Stimulated activated CD8-positive, alpha-beta memory T cell treated with anti-CD3 and anti-CD28 coated beads, Interleukin-12 subunit alpha, Interleukin-12 subunit beta, amount 100 ng/mL, for 24 hours (primary cell): ENCODE measurements around the gene DLG2.
"Not testable (repeated sequence)": the region's sequence is repeated elsewhere in the genome, so short reads cannot be mapped to it uniquely, and the experiment has no call there.

ENCODE experiments used
- DNase-seq: peaks from one replicate; pipeline ENCODE4 v3.0.0-alpha.2; 2020; ENCODE audit errors: extremely low read depth

DLG2 gene

DNA sequence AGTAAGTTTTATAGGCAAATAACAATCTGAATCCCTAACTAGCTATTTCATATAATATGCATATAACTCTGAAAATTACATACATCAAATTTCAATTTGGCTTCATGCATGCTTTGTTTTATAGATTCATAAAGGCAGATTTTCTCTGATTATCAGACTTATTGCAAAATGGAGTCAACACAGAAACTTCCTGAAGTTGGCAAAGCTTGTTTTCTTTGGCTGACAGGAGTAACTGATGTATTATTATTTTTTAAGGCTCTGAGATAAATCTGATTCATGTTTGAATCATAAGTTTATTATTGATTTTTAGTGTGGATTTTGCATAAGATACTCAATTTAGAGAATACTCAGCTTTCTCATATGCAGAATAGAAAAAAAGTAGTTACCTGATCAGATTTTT, 1984.6 kb downstream of the DLG2 start:
- DNase-seq: no peak

DNA sequence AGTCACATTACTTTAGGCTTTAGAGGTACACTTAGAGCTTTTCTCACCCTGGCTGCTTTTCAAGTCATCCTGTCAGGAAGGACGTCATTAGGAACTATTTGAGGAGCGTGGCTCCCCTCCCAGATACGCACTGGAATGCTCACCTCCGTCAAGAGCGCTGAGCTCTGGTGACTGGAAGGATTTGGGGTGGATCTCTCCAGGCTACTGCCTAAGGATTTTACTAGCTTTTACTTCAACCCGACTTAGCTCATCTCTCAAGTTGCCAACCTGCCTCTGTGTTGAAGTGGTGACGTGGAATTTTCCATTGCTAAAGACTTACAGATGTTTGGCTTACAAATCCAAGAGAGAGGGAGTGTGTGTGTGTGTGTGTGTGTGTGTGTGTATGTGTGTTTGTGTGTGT, 1985.6 kb downstream of the DLG2 start:
- DNase-seq: no peak

DNA sequence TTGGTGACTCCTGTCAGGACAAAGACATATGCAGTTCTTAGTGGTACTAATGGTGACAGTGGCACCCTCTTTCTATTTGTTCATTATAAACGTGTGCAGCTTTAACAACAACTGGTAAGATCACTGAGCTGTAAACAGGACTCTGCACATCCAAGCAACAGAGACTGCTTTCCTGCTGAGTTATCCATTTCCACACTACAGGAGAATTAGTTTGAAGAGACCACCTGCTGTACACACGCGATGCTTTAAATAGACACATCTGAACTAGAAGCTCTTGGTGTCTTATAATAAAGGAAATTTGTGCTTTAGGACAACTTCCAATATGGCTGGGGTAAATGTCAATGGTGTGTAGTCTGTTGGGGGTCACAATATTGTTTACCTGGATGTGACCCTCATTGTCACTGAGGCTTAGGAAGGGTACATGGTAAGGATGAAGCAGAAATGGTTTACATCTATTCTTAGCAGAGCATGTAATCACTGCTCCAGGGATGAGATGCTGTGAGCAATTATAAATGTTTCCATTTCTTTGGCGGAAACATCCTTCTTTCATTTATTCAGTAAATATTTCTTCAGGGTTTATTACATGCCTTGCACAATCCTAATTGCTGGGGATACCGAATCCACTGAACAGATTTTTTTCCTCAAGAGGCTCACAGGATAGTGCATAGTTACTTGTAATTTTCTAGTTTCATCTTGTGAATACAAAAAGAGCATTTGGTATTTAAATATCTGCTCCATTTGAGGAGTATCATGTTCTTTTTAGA, 1987.0 kb downstream of the DLG2 start:
- DNase-seq: no peak

DNA sequence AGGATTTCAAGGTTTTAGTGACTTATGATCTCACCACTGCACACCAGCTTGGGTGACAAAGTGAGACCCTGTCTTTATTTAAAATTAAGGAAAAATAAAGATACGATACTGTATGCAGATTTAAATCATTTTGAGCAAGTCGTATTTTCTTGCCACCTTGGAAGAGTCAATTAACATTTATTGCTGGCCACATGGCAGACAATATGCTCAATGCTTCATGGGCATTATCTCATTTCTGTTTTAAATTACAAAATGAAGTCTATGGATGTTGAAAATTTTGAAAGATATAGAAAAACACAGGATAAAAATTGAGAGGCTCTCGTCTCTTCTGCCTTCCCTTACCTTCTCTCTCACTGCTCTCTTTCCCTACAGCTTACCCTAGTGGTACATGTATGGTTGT, 1992.0 kb downstream of the DLG2 start:
- no peak for DNase-seq

DNA sequence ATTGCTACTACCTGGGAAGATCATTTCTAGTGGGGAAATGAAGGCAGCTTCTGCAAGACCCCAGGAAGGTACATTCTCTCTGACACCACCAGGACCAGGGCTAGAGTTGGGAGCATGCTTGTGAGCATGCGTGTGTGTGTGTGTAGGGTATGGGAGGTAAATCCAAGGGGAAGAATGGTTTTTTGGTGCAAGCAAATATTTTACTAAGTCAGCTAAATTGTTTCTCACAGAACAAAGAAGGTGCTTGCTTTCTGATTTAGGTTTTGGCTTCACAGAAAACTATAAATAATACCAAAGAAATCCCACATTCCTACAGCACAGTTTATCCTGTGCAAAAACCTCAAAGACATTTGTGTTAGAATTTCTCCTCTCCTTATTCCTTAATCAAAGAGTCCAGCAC, 1996.9 kb downstream of the DLG2 start:
- no peak for DNase-seq

DNA sequence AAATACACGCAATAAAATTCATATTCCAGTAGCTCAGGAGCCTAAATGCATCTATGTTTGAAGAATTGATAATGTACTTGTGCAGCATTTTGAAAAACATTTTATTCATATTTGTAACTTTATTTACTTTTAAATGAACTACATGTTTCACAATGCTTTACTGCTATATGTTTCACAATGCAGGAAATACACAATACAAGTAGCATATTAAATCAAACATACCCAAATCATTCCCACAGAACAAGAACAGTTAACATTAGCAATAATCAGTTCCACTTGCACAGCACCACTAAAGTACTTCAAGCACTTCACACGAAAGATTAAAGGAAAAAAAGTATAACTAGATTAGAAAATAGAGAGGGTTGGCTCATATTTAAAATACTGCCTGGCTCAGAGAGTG, 1997.4 kb downstream of the DLG2 start:
- no peak for DNase-seq

DNA sequence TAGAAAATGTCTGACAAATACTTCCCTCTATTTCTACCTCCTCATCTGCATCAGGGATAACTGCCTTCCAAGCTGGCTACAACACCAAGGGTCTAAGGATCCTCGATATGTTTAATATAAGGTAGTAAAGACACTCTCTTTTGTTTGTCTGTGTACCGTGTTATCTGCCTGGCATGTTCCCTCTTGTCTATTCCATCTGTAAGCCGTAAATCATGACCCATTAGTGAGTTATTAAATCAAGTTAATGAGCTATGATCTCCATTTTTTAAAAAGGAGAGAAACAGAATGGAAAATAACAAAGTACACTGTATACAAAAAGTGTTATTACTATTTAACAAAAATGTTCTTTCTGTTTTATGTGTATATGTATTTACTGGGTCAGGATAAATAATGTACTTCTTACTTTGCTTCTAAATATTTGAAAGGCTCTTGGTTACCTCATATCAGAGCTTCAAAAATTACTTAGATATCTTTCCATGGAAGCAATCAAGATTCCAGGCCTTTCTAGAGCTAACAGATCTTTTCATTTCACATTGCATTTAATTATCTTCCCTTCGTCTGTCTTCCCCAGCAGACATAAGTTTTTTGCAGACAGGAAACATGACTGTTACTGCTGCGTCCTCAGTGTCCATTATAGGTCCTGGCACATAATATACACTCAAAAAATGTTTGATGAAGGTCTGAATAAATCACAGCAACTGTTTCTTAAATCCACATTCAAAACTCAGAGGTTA, 1998.4 kb downstream of the DLG2 start:
- no peak for DNase-seq

DNA sequence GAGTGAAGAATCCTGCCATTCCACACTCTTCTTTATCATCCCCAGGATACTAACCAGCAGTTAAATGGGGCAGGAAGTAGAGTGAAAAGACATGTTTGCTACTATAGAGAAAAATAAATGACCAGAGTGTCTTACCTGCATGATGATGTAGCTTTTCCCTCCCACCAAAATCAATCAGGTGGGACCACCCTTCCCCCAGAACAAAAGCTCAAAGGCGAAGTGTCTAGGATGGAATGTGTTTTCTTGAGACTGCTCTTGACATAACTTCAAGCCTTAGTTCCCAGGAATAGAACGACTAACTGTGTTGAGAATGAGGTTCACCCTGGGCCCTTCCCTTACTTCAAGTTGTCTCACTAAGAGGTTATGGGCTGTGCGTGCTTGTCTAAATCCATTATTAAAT, 2001.8 kb downstream of the DLG2 start:
- no peak for DNase-seq

DNA sequence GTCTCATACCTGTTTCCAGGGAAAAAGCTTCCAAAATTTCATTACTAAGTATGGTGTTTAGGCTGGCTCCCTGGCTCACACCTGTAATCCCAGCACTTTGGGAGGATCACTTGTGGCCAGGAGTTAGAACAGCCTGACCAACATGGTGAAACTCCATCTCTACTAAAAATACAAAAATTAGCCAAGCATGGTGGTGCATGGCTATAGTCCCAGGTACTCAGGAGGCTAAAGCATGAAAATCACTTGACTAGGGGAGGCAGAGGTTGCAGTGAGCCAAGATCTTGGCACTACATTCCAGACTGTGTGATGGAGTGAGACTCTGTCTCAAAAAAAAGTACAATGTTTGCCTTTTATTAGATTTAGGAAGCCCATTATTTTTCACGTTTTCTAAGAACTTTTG, 2009.5 kb downstream of the DLG2 start:
- DNase-seq: no peak

DNA sequence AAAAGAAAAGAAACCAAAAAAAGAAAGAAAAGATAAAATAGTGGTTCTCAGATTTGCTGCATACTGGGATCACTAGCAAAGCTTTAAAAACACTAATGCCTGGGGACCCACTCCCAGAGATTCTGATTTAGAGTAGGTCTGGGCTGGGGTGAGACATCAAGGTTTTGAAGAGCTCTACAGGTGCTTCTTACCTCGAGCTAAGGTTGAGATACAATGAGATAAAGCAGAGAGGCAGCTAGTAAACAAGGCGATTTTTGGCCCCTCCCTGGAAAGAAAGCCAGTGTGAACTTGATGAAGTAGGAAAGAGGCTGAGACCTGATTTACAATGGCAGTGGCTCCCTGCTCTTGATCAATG, 2013.4 kb downstream of the DLG2 start:
- DNase-seq: no peak

DNA sequence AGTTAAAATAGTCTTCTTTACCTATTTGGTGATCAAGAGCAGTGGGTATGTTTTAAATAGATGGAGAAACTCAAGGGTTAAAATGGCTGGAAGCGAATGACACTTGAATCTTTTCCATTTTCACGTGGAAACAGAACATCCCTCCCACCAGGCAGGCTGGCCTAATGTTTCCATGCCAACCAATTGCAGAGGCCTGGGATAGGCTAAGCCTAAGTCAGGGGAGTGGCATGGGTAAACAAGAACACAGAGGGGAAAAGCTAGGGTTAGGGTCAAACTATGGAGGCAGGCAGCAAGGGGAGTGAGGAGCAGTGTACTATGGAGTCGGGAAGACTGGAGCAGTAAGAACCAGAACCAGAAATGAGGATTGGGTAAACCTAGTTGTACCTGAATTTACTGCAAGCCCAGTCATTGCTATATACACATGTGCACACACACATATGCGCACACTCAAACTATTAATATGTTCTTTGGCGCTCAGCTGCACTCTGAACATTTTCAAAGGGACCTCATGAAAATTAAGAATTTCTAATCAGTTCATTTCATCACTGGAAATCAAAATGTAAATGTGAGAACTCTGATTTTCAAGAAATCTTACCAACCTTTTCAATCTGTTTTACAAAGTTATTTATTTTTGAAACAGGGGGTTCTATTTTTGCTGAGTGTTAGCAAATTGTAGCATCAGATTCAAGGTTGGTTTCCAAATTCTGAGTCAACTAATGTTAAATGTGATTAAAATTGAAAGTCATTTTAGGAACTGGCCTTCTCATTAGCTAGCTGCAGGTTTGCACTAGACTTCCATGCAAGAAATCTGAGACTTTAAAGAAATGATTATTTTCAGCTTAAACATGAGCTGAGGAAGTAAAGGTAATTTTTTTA, 2014.0 kb downstream of the DLG2 start:
- DNase-seq: no peak

DNA sequence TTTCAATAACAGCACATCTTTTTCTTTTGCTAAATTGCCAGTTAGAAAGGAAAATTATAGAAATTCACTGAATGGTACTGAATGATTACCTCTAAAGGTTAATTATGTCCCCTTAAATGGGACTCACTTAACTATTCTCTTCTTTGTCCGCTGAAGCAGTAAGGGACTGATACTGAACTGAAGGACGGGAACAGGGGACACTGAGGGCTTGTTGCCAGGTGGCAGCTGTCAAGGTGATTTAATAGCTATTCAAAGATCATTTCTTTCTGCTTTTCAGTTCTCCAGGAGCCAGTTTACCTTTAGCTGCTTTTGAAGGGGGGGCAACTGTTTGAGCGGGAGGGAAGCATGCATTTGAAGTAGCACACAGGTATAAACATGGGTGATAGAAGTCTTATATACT, 2015.5 kb downstream of the DLG2 start:
- DNase-seq: no peak

DNA sequence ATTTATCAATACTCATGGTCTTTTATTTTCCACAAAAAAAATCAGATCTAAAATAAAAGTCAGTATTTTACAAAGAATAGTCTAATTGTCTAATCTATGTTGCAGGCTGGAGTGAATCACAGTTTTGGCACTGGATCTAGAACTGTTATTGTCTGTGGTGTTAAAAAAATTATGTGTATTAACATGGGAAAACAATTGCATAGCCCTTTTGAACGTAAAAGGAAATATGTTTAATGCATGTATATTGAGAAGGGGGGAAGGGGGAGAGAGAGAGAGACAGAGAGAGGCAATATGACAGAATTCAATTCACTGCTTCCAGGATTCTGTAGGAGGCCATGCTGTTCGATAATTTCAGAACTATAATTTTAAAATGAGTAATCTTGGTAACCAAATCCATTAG, 2016.1 kb downstream of the DLG2 start:
- DNase-seq: no peak

DNA sequence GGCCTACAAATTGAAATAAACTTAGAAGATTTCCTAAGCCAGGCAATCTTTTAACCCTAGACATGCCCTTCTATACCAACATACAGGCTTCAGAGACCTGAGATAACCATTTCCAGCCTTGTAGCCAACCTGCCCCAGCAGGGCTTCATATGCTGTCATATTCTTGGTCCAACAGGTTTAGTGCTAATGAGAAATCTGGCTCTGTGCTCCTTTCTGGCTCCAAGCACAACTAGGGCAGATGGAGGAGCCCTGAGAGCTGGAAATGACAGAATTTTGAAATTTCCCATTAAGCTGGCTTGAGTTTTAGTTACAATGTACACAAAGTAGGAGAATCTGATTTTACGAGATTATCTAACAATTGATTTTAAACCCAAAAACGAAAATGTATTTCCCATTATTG, 2018.0 kb downstream of the DLG2 start:
- no peak for DNase-seq

DNA sequence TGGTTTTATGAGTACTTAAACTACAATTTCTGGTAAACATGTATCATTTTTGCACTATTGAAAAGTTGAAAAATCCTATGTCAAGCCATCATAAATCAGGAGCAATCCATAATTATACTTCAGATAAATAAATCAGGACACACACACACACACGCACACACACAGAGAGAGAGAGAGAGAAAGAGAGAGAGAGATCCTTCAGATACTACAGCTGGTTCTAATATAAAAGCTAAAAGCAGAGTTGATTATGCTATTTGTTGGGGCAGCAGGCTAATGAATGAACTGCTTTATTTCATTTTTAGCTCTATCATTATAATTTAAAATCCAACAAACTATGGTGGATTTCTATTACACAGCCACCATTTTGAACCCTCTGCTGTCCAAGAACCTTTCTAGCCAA, 2018.6 kb downstream of the DLG2 start:
- DNase-seq: no peak

DNA sequence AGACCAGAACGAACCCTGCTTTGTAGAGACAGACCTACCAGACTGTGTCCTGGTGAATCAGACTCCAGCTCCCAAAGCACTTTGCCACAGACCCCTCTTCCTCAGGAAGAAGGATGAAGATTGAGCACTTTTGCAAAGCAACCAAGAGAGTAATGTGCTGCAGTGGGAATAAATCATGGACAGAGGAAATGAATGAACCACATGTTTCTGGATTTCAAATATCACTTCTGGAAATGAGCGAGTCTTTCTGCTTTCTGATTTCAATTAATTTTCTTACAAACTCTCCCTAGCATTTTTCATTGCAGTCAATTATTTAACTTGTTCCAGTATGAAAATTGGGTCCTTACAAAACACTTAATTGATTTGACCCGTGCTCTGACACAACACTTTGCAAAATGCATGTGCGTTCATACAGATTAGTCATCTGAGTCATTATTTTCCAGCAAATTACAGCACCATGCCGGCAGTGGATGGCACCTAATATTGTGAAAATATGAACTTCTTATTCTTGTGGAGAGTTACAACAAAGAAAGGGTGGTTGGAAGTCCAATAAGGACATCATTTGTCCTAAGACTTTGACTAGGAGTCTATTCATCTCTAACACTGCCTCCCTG, 2025.1 kb downstream of the DLG2 start:
- DNase-seq: no peak

DNA sequence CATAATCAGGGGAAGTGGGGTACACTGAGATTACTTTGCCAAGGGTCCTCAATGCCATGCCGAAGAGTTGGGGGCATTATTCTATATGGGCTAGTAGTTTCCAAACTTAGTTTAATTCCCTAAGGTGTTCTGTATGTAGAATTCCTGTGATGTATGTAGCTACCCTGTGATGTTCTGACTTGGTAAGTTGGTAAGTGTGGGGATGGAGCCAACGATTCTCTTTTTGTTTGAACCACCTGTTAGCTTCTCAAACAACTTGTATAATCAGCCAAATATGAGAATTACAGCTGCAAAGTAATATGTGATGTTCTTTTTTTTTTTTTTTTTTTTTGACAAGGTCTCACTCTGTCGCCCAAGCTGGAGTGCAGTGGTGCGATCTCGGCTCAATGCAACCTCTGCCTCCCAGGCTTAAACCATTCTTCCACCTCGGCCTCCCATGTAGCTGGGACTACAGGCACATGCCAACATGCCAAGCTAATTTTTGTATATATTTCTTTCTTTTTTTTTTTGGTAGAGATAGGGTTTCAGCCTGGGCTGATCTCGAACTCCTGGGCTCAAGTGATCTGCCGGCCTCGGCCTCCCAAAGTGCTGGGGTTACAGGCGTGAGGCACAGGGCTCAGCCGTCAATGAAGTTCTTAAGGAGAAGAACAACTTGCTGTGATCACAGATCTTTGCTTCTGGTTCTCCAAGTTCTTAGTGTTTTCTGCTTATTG, 2025.8 kb downstream of the DLG2 start:
- DNase-seq: no peak

DNA sequence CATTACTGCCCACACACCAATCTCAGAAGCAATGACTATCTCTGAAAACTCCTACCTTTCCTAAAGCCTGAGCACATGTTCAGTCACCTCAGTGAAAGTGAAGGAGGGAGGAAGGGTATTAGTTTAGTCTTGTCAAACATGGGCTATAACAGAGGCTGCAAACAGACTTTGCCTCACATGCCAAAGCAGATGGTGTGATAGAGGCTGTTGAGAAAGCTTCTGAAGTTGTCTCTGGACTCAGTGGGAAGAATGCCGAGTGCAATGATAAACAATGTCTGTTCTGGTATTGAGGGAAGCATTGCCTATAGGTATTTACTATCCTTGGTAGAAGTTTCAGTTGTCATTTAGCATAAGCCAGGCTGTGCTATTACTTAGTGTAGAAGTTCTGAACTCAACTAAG, 2026.5 kb downstream of the DLG2 start:
- no peak for DNase-seq

DNA sequence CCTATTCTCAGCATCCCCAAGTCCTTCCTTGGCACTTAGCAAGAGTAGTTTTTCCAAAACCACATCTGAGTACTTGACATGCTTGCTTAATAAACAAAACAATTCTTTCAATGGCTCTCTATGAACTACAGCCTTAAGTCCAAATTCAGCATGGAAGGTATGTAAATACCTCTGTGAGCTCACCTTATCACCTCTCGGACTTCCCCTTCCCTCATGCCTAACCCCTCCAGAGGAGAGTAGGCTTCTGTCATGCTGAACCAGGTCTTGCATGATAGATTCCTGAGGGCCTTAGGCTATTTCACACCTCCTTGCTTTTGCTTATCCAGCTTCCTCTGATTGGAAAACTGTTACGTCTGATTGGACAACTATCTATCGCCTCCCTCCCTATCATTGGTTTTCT, 2028.1 kb downstream of the DLG2 start:
- DNase-seq: no peak

DNA sequence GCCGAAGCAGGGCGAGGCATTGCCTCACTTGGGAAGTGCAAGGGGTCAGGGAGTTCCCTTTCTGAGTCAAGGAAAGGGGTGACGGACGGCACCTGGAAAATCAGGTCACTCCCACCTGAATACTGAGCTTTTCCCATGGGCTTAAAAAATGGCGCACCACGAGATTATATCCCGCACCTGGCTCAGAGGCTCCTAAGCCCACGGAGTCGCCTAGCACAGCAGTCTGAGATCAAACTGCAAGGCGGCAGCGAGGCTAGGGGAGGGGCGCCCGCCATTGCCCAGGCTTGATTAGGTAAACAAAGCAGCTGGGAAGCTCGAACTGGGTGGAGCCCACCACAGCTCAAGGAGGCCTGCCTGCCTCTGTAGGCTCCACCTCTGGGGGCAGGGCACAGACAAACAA, 2039.3 kb downstream of the DLG2 start:
- not testable (repeated sequence) for DNase-seq

DNA sequence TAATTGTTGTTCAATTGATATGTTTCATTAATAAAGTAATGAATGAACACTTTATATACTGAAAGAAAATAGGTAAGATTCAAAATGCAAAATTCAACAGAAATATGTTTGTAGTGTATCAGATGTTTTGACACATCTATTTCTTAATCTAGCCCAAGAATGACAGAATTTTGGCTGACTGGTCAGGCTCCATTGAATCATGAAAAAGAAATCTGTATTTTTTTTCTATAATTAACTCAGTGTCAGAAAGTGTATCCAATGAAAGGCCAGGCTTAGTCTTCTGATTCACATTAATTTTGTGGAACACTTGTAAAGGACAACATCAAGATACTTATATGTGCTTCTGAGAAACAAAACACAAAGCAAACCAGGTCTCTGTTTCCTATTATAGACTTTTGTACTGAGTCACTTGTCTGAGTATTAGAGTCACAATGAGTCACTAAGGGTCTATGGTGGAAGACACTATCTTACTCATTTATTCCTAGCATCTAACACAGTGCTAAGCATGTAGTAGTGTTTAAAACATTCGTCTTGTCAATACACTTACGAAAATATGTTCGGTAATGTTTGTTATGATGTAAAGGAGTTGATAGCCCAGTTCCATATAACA, 2043.3 kb downstream of the DLG2 start:
- DNase-seq: no peak
